ENCODE measurements around the gene PNMA1. TPM values are rescaled to one million over a fixed set of nuclear protein-coding genes. Genes with fewer than 3 reads are reported as not detected.

PNMA1 gene
- 53.1 TPM for polyA plus RNA-seq (2013, experiment 1 of 2)
- 53.5 TPM for polyA plus RNA-seq (2013, experiment 2 of 2)

GRCh38 chr14:73713803-73714655 lies at the start of gene PNMA1:
TSS of gene PNMA1 (minus strand) at chr14:73714384. CDS start at chr14:73713639, 745 bp downstream.
- Histone ChIP-seq H2BK15ac (ENCODE audit: low read depth, poor library complexity, severe bottlenecking) (peak within 1 kb of the TSS; percentile 26), H3K18ac (ENCODE audit: low read depth in 1 of 2, low read length in 2 of 2) (peak within 1 kb of the TSS; percentile 97 to 99), H3K36me3 (ENCODE audit: control insufficient read depth in 1 of 2, insufficient read depth in 2 of 2, low read depth in 1 of 2, low read length in 2 of 2) (peaks cover 22 to 37% of the 10 kb centered on the region in 2 experiments), H3K9me3 (ENCODE audit: control insufficient read depth, low read length) (no peaks in the 10 kb centered on the region), H3K4ac (ENCODE audit: low read depth in 1 of 2, low read length in 2 of 2) (peak within 1 kb of the TSS; percentile 90 to 99), H2BK5ac (ENCODE audit: low read depth, low read length, poor library complexity, severe bottlenecking) (peak within 1 kb of the TSS; percentile 83), H2BK12ac (ENCODE audit: low read length in 2 of 2) (peak within 1 kb of the TSS in 1 of 2 experiments; percentile 75), H3K23ac (ENCODE audit: low read length in 2 of 2) (peak within 1 kb of the TSS in 1 of 2 experiments; percentile 91), H2AFZ (ENCODE audit: low read depth, low read length) (peak within 1 kb of the TSS; percentile 1), H3K4me2 (ENCODE audit: low read length, poor library complexity, severe bottlenecking) (peak within 1 kb of the TSS; percentile 70), H3K14ac (ENCODE audit: low read length in 2 of 2) (peak within 1 kb of the TSS in 1 of 2 experiments; percentile 98), H3K27ac (ENCODE audit: low read length, poor library complexity, severe bottlenecking) (peak within 1 kb of the TSS; percentile 82), H3K79me1 (replicated peaks; ENCODE audit: low read length, poor library complexity, severe bottlenecking) (peaks cover 12% of the 10 kb centered on the region), H3K27me3 (ENCODE audit: control insufficient read depth in 1 of 2, insufficient read depth in 1 of 2, low read length in 2 of 2) (no peaks in the 10 kb centered on the region), H3K4me3 (ENCODE audit: insufficient read depth in 1 of 2, low read depth in 1 of 2, low read length in 2 of 2) (peak within 1 kb of the TSS; percentile 74 to 91), H2AK5ac (ENCODE audit: low read length, severe bottlenecking) (peak within 1 kb of the TSS; percentile 19), H2BK120ac (ENCODE audit: low read depth, low read length) (peak within 1 kb of the TSS; percentile 87), H4K91ac (ENCODE audit: low read length) (peak within 1 kb of the TSS; percentile 87), H3K9ac (ENCODE audit: low read length) (peak within 1 kb of the TSS; percentile 92), H3K4me1 (ENCODE audit: control insufficient read depth, insufficient read depth, low read depth, low read length) (peaks cover 20% of the 10 kb centered on the region), H4K8ac (ENCODE audit: low read length) (peak within 1 kb of the TSS; percentile 88)
- under 1% methylated on average over 87 of the region's 113 CpGs for WGBS
- DNase-seq = peak; percentile 85

- no peak overlapping the region for H3K4me2 ChIP-seq (ENCODE audit: low read length, poor library complexity, severe bottlenecking)
- 24% methylated on average over 3 of the region's 3 CpGs for WGBS
- H2AFZ ChIP-seq (ENCODE audit: low read depth, low read length) = no peak overlapping the region
- no peaks in the 10 kb centered on the region for H3K27me3 ChIP-seq (ENCODE audit: control insufficient read depth in 1 of 2, insufficient read depth in 1 of 2, low read length in 2 of 2)
- H2BK15ac ChIP-seq (ENCODE audit: low read depth, poor library complexity, severe bottlenecking) = peak overlapping the region; percentile 33
- H3K9ac ChIP-seq (ENCODE audit: low read length) = no peak overlapping the region
- peaks cover 6% of the 10 kb centered on the region for H3K79me1 ChIP-seq (replicated peaks; ENCODE audit: low read length, poor library complexity, severe bottlenecking)
- no peak overlapping the region for H3K18ac ChIP-seq (ENCODE audit: low read depth in 1 of 2, low read length in 2 of 2)
- H3K23ac ChIP-seq (ENCODE audit: low read length in 2 of 2) = no peak overlapping the region
- H3K9me3 ChIP-seq (ENCODE audit: control insufficient read depth, low read length) = no peaks in the 10 kb centered on the region
- H4K8ac ChIP-seq (ENCODE audit: low read length) = no peak overlapping the region
- H2AK5ac ChIP-seq (ENCODE audit: low read length, severe bottlenecking) = peak overlapping the region; percentile 72
- no peak overlapping the region for H2BK120ac ChIP-seq (ENCODE audit: low read depth, low read length)
- H3K36me3 ChIP-seq (ENCODE audit: control insufficient read depth in 1 of 2, insufficient read depth in 2 of 2, low read depth in 1 of 2, low read length in 2 of 2) = peaks cover 0 to 7% of the 10 kb centered on the region in 2 experiments
- H2BK12ac ChIP-seq (ENCODE audit: low read length in 2 of 2) = no peak overlapping the region
- no peak for DNase-seq
- no peak overlapping the region for H3K14ac ChIP-seq (ENCODE audit: low read length in 2 of 2)
- H4K91ac ChIP-seq (ENCODE audit: low read length) = no peak overlapping the region
- no peak overlapping the region for H2BK5ac ChIP-seq (ENCODE audit: low read depth, low read length, poor library complexity, severe bottlenecking)
- no peak overlapping the region for H3K4ac ChIP-seq (ENCODE audit: low read depth in 1 of 2, low read length in 2 of 2)
- peaks cover 31% of the 10 kb centered on the region for H3K4me1 ChIP-seq (ENCODE audit: control insufficient read depth, insufficient read depth, low read depth, low read length)
- H3K27ac ChIP-seq (ENCODE audit: low read length, poor library complexity, severe bottlenecking) = no peak overlapping the region
- H3K4me3 ChIP-seq (ENCODE audit: insufficient read depth in 1 of 2, low read depth in 1 of 2, low read length in 2 of 2) = no peak overlapping the region
Measured at GRCh38 chr14:73763396-73763795, 49.2 kb upstream of the PNMA1 start.

GRCh38 chr14:73762375-73762822 lies 48.2 kb upstream of the PNMA1 start:
- no peaks in the 10 kb centered on the region for H3K27me3 ChIP-seq (ENCODE audit: control insufficient read depth in 1 of 2, insufficient read depth in 1 of 2, low read length in 2 of 2)
- peaks cover 0 to 7% of the 10 kb centered on the region in 2 experiments for H3K36me3 ChIP-seq (ENCODE audit: control insufficient read depth in 1 of 2, insufficient read depth in 2 of 2, low read depth in 1 of 2, low read length in 2 of 2)
- H2BK5ac ChIP-seq (ENCODE audit: low read depth, low read length, poor library complexity, severe bottlenecking) = no peak overlapping the region
- DNase-seq = peak; percentile 44
- H4K91ac ChIP-seq (ENCODE audit: low read length) = peak overlapping the region; percentile 0
- H2BK15ac ChIP-seq (ENCODE audit: low read depth, poor library complexity, severe bottlenecking) = no peak overlapping the region
- no peak overlapping the region for H2AFZ ChIP-seq (ENCODE audit: low read depth, low read length)
- H3K23ac ChIP-seq (ENCODE audit: low read length in 2 of 2) = no peak overlapping the region
- H3K79me1 ChIP-seq (replicated peaks; ENCODE audit: low read length, poor library complexity, severe bottlenecking) = peaks cover 6% of the 10 kb centered on the region
- H2AK5ac ChIP-seq (ENCODE audit: low read length, severe bottlenecking) = peak overlapping the region; percentile 49
- H3K9ac ChIP-seq (ENCODE audit: low read length) = no peak overlapping the region
- H3K18ac ChIP-seq (ENCODE audit: low read depth in 1 of 2, low read length in 2 of 2) = peak overlapping the region; percentile 24 to 51
- H3K4me1 ChIP-seq (ENCODE audit: control insufficient read depth, insufficient read depth, low read depth, low read length) = peaks cover 37% of the 10 kb centered on the region
- H3K27ac ChIP-seq (ENCODE audit: low read length, poor library complexity, severe bottlenecking) = no peak overlapping the region
- peak overlapping the region; percentile 3 to 21 for H3K4ac ChIP-seq (ENCODE audit: low read depth in 1 of 2, low read length in 2 of 2)
- WGBS = 82% methylated on average over 7 of the region's 8 CpGs
- H3K4me3 ChIP-seq (ENCODE audit: insufficient read depth in 1 of 2, low read depth in 1 of 2, low read length in 2 of 2) = no peak overlapping the region
- H3K14ac ChIP-seq (ENCODE audit: low read length in 2 of 2) = no peak overlapping the region
- peak overlapping the region; percentile 3 for H3K4me2 ChIP-seq (ENCODE audit: low read length, poor library complexity, severe bottlenecking)
- H3K9me3 ChIP-seq (ENCODE audit: control insufficient read depth, low read length) = no peaks in the 10 kb centered on the region
- H4K8ac ChIP-seq (ENCODE audit: low read length) = no peak overlapping the region
- H2BK120ac ChIP-seq (ENCODE audit: low read depth, low read length) = peak overlapping the region; percentile 56
- peak overlapping the region in 1 of 2 experiments; percentile 40 for H2BK12ac ChIP-seq (ENCODE audit: low read length in 2 of 2)

Measured in mesenchymal stem cell (in vitro differentiated cells and primary cell).